GM19438 (cell line): ENCODE data around the gene CTBP2.
"Not testable (repeated sequence)": the region's sequence is repeated elsewhere in the genome, so short reads cannot be mapped to it uniquely, and the experiment has no call there.

Source experiments
- ATAC-seq: cut with Tn5 transposase; IDR thresholded peaks from one replicate; pipeline ENCODE4 v1.9.1; 2021; ENCODE audit warnings: low read depth; ENCODE audit not compliant: unreplicated experiment

CTBP2 gene

DNA sequence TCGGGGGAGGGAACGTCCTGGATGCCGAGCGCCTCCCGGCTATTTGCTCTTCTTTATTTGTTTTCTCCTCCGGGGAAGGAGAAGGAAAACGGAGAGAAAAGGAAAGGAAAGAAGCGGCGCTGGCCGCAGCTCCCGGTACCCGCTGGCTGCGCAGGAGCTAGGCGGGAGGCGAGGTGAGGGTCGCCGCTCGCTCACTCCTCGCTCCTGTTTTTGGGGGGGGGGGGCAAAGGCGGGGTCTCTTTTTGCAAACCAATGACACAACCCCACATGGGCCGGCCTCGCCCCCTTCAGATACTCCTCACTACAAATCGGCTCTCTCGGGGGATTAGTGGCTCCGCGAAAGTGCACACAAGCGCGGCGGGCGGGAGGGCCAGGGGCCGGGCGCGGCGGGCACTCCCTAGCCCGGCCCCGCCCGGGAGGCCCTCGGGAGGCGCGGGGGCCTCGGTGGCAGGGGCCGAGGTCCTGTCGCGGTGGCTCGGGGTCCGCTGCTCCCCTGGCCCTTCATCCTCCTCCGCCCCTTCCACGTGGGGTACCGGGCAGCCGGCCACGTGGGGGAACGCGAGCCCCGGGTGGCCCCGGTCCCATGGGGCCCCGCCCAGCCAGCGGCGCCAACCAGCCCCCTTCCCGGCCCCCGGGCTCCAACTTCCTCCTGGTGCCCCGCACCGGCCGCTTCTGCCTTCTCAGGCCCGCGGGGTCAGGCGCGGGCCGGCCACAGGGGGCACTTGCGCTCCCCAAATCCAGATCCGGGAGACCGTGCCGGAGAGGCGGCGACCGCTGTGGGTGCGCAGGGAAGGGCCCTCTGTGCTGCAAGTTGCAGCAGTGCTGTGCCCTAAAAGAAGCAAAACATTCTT is 718 bp upstream of the CTBP2 start:
- ATAC-seq, result no peak

DNA sequence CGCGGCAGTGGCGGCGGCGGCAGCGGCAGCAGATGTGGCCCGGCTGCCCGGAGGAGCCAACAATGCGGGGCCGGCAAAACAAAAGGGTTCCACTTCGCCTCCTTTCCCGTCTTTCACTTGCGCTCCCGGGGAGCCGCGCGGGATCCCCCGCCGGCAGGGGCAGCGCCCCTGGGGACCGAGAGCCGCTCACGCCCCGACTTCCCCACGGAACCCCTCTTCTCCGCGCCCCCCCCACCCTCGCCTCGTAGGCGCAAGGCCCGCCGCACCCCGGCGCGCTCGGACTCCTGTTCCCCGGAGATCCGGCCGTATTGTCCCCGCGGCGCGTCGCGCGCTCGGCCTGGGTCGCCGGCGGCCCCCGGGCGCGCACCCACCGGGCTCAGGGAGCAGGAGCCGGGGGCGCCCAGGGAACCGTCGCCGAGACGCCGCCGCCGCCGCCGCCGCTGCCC is 854 bp downstream of the CTBP2 start:
- no peak for ATAC-seq

DNA sequence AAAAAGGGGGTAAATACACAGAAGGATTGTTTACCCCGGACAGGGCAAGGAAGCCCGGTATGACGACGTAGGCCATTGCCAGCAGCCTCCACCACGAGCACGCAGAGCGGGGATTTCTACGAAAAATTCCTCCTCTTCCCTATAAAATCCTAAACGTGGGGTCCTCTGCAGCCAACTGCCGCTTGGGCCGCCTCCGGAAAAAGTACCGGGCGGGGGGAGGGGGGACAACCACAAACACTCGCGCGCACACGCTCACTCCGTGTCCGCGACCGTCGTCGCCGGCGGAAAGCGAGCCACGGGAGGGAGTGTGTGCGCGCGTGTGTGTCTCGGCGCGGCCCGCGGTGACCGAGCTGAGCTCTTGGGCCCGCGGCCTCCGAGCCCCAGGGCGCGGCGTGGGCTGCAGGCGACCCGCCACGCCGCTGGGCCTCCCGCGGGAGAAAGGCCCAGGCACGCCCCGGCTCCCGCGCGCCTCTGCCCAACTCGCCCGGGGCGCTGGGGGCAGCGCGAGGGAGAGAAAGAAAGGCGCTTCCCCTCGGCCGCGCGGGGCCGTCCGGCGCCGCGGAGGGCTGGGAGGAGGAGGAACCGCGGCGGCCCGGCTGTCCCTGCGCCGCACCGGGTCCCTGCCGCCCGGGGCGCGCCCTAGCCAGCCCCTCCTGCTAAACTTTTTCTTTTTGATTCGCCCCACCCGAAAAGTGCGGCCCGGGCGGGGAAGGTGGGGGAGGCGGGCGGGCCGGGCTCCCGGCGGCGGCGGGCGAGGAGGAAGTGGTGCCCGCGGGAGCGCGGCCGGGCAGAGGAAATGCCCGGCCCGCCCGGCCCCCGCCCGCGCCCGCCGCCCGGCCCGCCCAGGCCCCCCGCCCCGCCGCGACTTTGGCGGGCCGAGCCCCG is 1.5 kb downstream of the CTBP2 start:
- no peak for ATAC-seq

DNA sequence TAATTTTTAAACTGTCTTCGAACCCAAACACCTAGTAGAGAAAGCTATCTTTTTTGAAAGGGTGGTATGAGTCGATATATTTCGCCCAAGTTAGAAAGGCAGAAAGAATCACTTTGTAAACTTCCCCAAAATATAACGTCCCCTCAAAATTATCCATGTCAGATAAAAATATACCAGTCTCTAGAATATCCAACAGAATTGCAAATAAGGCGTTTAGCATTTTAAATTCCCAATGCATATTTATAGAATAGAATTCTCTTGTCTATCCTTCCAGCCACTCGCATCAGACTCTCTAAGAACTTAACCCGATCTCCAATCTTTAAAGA is 2.1 kb downstream of the CTBP2 start:
- no peak for ATAC-seq

DNA sequence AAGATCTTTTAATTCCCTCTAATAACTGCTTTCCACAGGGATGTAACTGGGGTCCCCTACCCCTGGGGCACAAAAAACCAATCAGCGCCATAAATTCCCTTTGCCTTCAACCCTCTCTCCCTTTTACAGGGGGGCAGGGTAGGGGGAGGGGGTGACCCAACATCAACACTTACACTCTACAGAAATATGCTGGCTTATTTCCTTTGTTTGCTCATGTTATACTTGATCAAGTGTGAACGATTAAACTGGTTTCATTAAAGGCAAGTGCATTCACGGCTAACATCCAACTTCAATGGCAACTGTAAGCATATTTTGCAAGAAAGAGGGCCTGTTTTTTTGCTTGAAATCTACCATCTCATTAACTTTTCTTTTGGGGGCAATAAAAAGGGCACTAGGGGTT is 2.9 kb downstream of the CTBP2 start:
- ATAC-seq, result no peak

DNA sequence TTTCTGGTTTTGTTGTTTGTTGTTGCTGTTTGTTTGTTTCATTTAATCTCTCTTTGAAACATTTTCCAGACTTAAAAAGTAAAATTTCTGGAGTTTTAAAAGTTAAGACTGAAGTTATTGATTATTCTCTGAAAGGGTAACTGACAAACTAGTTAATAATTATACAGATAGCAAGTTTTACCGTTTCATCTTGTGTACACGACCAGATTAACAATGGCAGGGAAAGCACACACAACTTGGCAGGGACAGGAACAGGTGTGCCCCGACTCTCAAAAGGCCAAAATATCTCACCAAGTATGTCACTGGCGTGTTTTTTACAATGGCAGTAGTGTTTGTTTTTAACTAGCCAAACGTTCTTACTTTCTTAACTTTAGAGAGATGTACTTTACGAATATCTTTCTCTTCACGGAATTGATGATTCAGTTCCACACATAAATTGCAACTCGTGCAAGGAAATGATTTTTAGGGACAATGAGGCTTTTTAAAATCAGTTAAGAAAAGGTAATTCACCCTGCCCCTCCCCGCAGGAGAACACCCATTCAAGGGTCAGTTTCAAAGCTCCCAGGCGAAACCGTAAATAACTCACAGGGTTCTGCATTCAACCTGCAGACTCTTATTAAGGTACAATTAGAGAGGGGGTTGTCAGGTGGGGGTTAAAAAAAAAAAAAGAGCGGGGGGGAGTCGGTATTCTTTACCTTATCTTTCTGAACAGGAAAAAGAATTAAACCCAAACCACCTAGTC is 3.5 kb downstream of the CTBP2 start:
- no peak for ATAC-seq

DNA sequence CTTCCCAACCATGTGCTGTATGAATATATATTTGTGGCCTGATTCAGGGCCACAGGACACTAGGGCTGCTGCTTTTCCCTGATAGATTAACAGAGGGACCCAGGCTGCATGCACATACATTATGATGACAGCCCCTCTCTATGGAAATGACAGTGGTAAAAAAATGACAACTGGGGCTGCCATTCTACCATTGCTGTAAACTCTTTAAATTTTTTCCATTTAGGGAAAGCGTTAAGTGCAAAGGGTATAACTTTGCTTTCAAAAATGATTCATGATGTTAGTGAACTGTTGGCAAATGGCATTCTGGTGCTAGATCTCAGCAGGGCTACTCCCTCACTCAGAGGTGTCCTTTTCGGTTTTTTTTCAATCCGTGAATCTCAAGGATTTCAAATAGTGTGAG is 4.2 kb downstream of the CTBP2 start:
- no peak for ATAC-seq

DNA sequence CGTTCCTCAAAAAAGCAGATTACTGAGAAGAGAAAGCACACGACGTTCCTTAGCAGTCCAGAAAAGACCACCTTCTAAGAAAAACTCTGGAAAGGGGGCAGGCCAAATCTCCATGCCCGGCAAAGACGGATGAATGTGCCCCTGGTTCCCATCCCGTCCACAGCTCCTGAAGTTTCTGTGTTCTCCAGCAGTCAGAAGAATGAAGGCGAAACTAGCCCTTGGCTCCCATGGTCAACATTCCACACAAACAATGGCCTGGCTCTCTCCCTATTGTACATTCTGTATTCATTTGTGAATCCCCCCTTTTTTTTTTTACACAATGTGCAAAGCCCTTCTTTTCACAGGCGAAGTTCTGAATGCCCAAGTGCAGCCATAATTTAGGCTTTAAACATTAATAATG is 5.3 kb downstream of the CTBP2 start:
- ATAC-seq, result no peak

DNA sequence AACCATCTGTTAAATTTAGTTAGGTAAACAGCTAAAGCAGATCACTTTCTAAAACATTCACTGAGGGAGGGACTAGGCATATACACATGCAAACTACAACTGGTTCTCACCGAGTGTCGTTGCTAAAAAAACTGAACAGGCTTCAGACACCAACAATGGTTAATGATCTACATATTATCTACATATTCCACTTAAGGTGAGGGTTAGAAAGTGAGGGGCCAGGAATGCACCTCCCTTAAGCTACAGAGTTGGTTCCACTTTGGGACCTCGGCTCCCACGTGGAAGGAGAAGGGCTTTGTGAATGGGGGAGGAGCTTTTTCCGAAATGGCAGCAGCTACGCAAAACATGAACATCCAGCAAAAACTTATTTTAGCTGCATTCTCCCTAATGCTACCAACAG is 5.8 kb downstream of the CTBP2 start:
- no peak for ATAC-seq

DNA sequence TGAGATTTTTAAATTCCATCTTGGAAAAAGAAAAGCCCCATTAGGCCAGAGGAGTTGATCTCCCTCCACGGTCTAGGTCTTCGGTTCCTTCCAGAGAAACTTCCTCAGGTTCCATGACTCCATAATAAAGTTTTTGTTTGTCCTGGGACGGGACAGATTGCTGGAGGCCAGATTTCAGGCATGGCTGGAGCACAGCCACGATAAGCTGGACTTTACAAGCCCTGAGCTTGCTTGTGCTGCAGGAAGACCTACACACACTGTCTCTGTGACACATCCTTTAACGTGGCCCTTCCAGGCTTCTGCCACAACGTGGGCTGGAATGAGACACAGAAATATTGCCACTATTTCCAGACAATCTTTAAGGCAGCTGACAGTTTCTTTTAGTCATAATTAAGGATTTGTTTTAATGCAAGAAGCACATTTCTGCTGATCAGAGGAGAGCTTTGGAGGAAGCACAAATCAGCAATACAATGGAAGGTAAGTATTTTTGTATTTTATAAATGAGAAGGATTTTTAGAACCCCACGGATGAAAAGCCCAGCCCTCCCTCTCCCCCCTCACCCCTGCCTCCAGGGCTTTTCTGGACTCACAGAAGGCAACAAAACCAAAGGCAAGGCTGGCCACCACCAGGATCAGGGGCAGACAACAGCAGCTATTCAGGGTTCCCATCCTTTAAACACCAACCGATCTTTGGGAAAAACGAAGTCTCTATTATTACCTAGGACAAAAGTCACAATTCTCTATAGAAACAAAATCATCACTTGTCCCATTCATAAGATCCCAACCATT is 6.5 kb downstream of the CTBP2 start:
- no peak for ATAC-seq

DNA sequence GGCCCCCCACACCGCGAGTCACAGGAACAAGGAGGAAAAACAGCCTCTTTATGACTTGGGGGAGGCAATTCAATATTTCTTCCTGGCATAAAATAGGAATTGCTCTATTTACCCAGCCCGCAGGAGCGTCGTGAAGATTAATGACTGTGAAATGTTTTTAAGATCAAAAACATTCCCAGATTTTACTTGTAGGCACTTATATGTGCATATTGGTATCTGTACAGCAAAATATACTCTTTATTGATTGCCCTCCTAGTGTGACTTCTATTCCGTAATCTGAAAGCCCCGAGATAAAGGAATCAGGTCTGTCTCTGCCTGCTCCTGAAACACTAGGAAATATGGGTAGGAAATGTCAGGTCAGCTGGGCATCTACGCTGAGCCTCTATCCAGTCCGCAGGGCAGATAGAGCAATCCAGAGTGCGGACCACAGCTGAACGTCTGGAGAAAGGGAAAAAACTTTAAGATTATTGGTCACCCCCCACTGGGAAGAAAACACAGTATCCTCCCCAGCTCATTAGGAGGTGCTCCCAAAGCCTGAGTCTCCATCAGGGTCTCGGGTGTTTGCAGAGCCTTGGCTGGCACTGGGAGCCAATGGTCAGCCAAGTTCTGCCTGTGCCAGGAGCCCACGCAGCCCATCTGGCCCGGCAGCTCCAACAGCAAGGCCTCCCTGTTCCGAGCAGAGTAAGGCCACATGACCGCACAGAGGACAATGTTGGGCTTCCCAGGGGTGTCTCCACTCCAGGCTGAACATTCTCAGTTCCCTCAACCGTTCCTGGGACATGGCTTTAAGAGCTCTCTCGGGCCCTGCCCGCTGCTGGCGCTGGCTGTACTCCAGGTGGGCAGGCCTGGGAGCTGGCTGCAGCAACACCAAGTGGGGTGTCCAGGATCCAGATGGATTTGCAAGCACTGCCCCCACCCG is 7.7 kb downstream of the CTBP2 start:
- no peak for ATAC-seq

DNA sequence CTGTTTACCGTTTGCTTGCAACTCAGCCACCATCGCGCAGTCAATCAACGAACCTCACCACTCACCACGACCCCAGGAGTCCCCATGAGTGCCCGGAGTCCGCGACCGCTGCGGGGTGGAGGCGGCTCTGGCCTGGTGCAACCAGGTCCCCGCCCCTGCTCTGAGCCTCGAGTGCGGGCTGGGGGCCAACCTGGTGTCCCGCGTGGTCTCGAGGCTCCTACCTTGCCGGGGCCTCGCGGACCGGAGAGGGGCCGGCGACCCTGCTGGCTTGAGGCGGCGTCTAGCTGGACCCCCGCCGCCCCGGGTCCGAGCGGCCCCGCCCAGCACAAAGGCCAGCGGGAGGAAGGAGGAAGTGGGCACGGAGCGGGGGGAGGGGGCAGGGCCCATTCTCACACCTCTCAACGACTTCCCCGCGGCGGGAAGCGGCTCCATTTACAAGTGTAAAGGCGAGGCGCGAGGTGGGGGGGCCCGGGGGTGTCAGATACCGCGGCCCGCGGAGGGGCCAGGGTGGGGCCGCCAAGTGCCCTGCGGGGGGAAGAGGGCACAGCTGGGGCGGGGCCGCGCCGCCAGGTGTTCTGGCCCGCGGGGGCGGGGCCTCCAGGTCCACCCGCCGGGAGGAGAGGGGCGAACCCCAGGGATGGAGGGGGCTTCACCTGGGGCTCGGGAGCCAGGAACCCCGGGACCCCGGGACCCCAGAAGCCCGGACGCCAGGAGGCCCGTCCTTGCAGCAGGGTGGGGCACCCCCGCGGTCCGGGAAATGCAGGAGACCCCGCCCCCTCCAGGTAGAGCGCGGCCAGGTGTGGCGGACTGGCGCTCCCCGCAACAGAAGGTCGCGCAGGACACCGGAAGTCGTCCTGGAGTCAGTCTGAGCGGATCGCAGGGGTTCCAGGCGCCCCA is 8.6 kb downstream of the CTBP2 start:
- ATAC-seq, result no peak

DNA sequence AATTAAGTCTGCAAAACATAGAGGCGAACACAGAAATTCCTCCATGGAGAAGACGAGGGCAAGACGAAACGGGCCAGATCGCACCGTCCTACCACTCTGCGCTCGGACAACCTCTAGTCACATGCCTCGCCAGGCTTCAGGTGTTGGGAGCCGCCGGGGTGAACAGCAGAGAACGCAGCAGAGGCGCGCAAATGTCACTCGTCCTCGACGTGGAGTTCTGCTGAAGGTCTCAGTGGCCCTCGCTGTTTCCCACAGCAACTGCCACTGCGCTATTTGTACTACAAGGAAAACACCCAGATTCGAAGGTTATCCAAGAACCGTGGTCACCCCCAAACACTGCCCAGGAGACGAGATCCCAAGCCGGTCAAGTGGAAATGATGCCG is 9.2 kb downstream of the CTBP2 start:
- ATAC-seq, result no peak

DNA sequence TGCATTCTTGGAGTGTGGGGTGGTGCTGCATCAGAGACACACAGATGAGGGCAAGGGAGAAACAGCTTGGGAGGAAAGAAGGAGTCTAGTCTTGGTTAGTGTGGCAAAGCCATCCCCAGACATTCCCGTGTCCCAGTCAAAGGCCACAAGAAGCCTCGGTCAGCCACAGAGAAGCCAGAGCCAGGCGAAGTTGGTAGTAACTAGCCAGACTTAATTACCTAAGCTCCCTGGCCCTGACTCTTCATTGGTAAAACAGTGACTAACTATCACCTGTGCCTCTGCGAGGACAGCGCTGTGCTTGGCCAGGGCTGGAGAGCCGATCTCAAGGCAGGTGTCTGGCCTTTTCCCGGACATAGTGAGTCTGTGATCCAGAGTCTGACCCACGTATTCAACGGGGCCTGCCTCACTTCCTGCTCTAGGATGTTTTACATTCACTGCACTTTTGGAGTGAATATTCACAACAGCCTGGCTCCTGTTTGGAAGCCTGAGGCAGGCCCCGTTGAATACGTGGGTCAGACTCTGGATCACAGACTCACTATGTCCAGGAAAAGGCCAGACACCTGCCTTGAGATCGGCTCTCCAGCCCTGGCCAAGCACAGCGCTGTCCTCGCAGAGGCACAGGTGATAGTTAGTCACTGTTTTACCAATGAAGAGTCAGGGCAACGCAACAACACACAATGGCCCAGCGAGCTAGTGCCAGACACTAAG is 9.8 kb downstream of the CTBP2 start:
- ATAC-seq, result not testable (repeated sequence)

DNA sequence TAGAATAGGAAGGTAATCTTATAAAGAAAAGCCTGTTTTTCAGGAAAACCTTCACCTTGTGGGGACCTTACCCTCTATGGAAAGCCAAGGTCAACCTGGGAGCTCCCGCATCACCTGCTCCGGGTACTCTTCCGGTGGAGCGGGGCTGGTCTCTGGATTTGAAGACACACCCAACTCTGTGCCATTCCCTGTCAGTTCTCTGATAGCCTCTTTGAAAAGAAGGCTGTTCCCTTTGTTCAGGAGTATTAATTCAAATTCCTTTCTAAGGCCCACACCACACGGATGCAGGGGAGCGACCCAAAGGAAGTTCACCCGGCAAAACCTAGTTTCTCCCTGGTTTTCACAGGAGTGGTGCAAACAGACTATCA is 10.7 kb downstream of the CTBP2 start:
- ATAC-seq, result no peak

DNA sequence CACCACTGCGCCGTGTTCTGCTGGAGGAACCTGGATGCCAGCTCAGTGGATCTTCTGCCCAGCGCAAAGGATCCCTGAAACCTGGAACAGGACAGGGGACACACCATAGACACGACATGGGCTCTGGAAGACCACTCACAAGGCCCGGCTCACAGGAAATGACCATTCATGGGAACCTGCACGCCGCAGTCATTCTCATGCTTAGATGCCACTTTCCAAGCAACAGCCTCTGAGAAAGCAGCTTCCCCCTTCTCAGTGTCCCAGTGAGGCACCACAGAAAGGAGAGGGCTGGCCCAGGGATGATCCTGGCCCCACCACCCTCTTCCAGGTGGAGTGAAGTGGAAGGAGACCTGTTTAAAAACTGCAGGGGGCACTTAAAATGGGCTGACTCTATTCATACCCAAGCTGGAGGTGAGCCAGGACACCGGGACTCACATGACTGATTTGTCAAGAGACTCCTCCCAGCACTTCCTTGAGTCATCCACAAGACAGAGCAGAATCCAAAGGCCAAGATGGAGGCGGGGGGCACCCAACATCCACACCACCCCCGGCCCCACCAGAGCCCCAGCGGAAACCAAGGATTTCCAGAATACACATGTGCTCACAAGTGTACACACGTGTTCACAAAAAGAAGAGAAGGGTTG is 11.2 kb downstream of the CTBP2 start:
- no peak for ATAC-seq

DNA sequence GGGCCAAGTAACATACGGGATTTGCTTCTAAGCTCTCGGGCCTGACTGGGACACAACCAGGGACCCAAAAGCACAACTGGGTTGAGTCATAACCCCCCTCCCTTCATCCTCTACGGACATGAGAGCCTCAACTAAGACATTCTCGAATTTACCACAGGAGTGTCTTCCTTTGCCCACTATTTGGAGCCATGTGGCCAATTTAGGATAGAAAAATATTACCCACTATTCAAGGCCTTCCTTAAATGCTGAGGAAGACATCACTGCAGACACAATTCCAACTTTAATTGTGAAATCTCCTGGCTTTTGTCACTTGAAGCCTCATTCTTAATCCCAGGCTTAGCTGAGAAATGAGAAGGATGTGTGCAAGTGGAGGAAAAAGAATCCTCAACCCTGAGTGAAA is 11.8 kb downstream of the CTBP2 start:
- ATAC-seq, result no peak
